Measurements from ENCODE around the gene WDR76.
"Not testable (repeated sequence)": the region's sequence is repeated elsewhere in the genome, so short reads cannot be mapped to it uniquely, and the experiment has no call there.

Gene WDR76

GRCh38 chr15:43826508-43827341, at the start of gene WDR76:
TSS of gene WDR76 (plus strand) at chr15:43827002. CDS start at chr15:43827033, 31 bp downstream.
- peak; percentile 44 to 48 for DNase-seq (ENCODE audit: low read depth in 2 of 2)

DNA sequence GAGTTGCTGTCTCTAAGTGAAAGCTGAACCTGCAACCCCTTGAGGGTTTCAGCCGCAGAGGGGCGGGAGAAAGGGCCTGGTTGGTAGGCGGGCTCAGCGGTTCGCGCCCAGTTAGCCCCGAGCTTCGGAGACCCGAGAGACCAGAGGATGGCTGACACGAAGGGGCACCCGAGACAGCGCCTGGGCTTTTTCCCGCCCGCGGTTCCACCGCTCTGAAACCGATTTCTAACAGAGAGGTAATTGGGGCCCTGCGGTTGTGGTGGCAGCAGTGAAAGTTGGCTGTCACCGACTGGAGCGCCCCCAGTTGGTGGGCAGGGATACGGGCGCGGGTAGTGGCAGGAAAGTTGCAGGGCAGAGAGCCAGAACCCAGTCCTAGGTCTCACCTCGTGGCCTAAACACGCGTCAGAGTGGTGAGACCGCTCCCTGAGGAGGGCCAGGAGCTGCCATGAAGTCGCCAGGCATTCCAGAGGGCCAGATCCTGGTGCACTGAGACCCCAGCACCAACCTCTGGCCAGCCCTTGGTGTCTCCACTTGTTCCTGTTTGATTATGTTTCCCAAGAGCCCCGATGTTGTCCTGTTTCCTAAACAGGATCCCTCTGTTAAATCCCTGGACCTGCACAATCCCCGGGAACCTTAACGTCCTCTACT, 49.4 kb upstream of the WDR76 start:
- peak in 1 of 2 experiments; percentile 28 for DNase-seq (ENCODE audit: low read depth in 2 of 2)

GRCh38 chr15:43779016-43779415, 47.8 kb upstream of the WDR76 start:
- no peak for DNase-seq (ENCODE audit: low read depth in 2 of 2)

DNA sequence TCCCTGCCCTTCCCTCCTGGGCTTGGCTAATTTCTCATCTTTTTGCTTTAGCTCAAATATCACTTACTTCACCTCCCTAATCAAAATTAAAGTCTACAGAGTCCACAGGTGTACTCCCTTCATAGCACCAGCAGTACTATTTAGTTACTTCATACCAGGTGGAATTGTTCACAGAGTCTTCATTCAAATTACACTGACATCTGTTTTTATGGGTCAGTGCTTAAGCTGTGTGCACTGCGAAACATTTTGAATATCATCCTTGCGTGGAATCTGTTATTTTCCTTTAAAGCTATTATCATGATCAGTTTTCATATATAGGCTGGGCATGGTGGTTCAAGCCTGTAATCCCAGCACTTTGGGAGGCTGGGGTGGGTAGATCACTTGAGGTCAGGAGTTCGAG, 37.4 kb upstream of the WDR76 start:
- no peak for DNase-seq (ENCODE audit: low read depth in 2 of 2)

DNA sequence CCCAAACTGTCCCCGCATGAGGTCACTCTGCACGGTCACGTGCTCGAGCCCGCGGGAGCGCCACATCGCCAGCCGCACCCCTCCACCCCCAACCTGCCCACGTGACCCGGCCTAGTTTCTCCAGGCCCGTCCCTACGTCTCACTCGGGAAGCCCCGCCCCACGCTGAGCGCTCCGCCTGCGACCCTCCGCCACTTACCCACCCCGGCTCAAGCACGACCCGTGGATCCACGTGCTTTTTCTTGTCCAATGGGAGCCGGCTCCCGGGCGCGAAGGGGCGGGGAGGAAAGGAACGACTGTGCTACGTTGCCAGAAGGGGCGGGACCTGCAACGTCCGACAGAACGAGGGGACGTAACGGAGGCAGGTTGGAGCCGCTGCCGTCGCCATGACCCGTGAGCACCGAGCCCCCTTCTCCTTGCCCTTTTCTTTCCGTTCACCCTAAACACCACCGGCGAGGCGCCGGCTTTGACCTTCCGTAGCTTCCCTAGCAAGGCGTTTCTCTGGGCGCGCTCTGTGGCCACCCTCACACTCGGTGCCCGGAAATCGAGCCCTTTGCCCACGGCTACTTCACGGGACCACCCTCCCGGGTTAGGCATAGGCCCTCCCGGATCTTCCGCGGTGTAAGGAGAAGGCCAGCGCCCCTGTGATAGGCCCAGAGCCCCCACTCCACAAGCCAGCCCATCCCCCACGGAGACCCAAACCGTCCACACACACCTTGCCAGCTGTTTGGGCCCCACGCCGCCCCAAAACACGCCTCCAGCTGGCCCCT, 34.6 kb upstream of the WDR76 start, which contains the start of gene SERF2:
SERF2 (plus strand) TSS at position 328 of the 768 bp plus-strand sequence; CDS start at position 385, 57 bp downstream.
- DNase-seq (ENCODE audit: low read depth in 2 of 2): peak; percentile 99

DNA sequence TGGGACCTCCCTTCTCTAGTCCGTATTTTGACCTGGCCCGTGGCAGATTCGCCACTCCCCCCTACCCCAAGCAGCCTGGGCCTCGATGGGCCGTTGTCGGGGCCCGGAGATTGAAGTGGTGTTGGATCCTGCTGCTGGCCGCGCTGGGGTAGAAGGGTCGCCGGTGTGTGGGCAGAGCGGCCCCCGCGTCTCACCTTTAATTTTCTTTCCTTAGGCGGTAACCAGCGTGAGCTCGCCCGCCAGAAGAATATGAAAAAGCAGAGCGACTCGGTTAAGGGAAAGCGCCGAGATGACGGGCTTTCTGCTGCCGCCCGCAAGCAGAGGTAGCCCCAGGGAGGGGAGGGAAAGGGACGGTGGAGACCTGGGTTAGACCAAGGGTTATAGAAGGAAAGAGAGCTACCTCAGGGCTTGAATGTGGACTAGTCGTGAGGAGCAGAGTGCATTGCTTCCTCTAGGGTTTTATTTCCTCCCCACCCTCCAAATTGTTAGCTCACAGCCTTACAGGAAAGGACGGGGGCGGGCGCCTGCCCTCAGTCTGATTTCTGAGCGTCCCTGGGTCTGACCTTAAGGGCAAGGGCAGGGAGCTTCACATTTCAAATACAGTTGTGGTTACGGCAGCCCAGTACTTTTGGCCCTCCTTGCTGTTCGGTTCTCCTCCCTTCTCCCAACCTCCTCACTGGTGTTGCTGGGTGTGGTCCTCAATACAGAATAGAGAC, 33.9 kb upstream of the WDR76 start:
- DNase-seq (ENCODE audit: low read depth in 2 of 2): no peak

DNA sequence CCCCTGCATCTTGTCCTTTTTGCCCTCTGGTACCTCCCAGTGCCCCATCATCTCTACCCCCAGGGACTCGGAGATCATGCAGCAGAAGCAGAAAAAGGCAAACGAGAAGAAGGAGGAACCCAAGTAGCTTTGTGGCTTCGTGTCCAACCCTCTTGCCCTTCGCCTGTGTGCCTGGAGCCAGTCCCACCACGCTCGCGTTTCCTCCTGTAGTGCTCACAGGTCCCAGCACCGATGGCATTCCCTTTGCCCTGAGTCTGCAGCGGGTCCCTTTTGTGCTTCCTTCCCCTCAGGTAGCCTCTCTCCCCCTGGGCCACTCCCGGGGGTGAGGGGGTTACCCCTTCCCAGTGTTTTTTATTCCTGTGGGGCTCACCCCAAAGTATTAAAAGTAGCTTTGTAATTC, 33.2 kb upstream of the WDR76 start:
- no peak for DNase-seq (ENCODE audit: low read depth in 2 of 2)

DNA sequence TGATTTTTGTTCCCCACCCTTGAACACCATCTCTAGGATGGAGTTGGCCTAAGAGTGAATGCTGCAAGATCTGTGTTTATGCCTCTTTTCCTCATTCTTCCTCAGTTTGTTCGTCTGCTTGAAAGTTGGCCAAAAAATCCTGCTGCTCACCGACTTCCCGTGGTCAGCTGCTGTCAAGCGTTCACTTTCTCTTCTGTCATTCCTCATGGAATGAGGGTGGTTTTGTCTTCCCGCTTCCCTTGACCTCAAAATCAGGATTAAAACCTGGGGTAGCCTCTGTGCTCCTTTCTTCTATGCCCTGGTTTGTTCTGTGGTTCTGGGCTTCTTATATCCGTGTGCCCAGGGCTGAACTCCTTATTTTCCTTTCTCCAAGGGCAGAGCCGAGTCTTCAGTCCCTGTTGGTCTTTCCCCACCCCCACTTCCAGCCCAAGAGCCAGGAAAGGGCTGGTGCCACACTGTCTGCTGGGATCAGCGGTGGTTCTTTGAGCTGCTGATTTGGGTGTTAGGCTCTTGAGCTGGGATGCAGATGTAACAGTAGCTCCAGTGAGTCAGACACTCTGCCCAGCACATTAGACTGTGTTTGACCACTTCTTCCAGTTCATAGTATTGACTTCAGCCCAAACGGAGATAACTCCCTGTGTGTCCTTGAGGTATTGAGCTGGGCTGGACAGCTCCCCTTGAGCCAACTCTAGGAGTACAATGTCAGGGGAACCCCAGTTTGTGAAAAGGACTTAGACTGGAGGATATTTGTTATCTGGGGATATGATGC, 32.3 kb upstream of the WDR76 start:
- no peak for DNase-seq (ENCODE audit: low read depth in 2 of 2)

DNA sequence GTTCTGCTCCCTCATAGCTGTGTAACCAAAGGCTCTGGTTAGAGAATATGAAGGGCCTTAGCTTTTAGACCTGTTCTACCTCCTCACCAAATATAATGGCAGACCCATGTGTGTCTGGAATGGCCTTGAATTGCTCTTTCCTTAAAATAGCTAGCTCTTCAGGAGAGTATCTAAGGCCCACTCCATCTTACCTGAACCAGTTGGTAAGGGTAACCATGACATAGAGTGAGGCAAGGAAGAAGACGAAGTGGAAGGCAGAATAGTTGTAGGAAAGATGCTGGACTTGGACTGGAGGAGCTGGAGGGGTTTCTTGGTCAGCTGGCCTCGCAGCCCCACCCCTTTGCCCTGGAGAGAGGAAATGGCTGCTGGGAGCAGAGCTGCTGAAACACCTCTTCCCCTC, 31.6 kb upstream of the WDR76 start:
- no peak for DNase-seq (ENCODE audit: low read depth in 2 of 2)

DNA sequence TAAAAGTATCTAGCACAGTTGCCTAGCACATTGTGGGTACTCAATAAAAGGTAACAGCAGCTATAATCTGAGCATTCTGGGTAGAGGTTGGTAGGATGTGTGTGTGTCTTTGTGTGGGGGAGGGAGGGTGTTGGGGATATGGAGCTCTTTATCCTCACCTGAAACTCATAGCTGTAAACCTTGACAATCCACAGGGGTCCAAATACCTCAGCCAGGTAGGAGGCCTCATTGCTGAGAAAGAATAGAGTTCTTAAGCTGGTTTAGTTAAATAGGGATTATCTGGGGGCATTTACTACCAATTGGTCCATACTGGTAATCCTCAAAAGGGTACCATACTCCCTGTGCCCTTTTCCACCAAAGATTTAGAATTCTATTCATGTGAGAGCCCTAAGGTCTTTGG, 30.8 kb upstream of the WDR76 start:
- no peak for DNase-seq (ENCODE audit: low read depth in 2 of 2)

- no peak for DNase-seq (ENCODE audit: low read depth in 2 of 2)
Measured at GRCh38 chr15:43796566-43796965, 30.2 kb upstream of the WDR76 start.

DNA sequence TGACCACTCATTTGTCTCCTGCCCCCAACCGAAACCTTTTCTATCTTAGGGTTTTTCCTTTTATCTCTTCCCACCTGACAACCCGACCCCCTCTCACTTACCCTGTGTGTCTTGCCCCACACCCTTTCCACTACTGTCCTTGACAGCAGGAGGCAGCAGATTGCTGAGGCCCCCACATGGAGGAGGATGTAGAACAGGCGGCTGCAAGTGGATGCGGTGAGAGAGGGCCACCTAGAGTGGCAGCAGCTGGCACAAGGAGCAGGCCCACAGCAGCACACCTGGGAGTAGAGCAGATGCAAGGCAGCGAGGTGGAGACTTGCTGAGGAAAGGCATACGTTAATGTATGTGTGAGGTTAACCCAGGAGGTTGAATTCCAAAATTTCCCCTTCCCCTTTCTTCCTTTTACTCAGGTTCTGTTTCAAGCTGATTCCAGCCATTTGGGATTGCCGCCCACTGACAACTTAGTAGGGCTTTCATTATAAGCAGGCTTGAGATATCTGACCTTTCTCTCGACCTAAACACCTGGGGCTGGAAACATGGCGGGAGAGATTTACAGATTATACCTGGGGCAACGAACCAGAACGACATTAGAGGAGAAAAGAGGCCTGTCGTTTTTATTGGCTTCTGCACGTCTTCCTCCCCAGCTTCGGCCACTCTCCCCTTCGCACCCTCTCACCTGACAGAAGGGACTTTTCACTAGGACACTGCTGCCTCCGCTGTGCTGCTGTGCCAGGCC, 27.4 kb upstream of the WDR76 start:
- DNase-seq (ENCODE audit: low read depth in 2 of 2): no peak

- no peak for DNase-seq (ENCODE audit: low read depth in 2 of 2)
Measured at GRCh38 chr15:43799945-43800285, 26.9 kb upstream of the WDR76 start, which contains the start of gene SERINC4. TSS of gene SERINC4 (minus strand) at chr15:43800220. CDS start at chr15:43799986, 234 bp downstream.

DNA sequence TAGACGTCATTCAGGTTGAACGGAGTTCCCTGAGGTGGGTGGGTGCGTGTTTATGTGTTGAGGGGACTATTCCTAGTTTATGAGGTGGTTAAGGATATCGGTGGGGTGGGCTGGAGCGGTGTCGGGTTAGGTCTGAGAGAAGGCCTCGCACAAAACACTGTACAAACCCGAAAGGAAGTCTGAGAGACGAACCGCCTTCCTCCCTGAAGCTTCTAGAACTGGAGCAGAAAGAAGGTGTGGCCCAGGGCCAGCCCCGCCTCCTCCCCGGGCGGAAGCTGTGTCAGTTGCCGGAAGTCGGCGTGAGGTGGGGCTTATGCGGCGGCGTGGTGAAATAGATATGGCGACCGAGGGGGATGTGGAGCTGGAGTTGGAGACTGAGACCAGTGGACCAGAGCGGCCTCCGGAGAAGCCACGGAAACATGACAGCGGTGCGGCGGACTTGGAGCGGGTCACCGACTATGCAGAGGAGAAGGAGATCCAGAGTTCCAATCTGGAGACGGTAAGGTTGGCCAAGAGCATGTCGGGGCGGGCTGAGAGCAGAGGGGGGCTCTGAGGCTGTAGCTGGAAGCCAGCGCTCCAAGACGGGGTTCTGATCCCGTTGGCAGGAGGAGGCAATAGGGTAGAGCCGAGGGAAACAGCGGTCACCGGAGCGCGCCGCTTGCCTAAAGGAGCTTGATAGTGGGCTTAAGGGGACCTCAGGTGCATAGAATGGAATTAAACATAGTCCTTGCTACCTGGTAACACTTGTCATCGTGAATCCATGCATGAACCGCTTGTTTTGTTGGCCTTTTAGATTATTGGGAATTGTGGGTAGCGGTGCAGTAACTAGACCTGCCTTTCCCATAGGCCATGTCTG, 26.3 kb upstream of the WDR76 start, which contains the start of gene HYPK:
HYPK (plus strand) TSS at position 314 of the 856 bp plus-strand sequence; CDS start at position 338, 24 bp downstream.
- peak; percentile 65 to 67 for DNase-seq (ENCODE audit: low read depth in 2 of 2)

- DNase-seq (ENCODE audit: low read depth in 2 of 2): not testable (repeated sequence)
Measured at GRCh38 chr15:43802676-43803075, 24.1 kb upstream of the WDR76 start.

DNA sequence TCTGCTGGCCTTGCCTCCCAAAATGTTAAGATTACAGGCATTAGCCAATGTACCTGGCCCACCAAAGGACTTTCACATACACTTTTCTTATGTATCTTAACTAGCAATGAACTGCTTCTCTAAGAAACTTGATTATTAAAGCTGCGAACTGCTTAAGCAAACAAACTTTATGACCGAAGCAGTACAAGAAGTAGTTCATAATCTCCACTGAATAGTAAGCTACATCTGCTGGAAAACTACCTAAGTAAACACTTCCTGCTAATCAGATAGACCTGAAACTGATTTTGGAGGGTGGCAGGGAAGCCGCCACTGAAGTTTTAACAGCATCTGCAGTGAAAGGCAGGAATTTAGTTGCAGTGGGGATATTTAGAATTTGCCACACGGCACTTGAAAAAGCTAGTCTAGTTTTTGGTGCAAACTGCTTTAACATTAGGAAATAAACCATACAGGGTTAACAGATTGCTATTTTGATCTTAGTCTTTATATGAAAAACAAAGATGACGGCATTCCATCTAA, 18.3 kb upstream of the WDR76 start:
- no peak for DNase-seq (ENCODE audit: low read depth in 2 of 2)

- no peak for DNase-seq (ENCODE audit: low read depth in 2 of 2)
Measured at GRCh38 chr15:43808960-43809678, 17.7 kb upstream of the WDR76 start.

GRCh38 chr15:43815064-43815463, 11.7 kb upstream of the WDR76 start:
- DNase-seq (ENCODE audit: low read depth in 2 of 2): not testable (repeated sequence)

Data from fibroblast of skin of left quadriceps (primary cell).